ENCODE measurements around the gene ITIH1.

The ITIH1 gene

GRCh38 chr3:52790741-52791140, 13.3 kb downstream of the ITIH1 start:
- DNase-seq (ENCODE audit: low spot score): no peak

GRCh38 chr3:52791366-52791765, 14.0 kb downstream of the ITIH1 start:
- DNase-seq (ENCODE audit: low spot score): no peak

DNA sequence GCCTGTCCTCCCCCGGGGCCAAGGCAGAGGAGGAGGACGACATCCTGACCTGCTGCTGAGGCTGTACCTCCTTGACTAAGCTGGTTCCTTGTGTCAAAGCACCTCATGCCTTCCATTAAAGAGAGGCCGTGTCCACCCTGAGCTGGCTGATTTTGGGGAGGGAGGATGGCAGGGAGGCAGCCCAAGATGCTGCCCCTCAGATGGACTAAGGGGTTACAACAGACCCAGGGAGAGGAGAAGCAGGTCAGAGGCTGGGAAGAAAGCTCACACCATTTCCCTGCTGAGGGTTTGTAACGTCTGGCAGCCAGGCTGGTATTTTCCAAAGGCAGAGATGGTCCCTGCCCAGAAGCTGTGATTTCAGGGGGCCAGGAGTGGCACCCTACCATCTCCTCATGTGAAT, 14.5 kb downstream of the ITIH1 start:
- no peak for DNase-seq (ENCODE audit: low spot score)

DNA sequence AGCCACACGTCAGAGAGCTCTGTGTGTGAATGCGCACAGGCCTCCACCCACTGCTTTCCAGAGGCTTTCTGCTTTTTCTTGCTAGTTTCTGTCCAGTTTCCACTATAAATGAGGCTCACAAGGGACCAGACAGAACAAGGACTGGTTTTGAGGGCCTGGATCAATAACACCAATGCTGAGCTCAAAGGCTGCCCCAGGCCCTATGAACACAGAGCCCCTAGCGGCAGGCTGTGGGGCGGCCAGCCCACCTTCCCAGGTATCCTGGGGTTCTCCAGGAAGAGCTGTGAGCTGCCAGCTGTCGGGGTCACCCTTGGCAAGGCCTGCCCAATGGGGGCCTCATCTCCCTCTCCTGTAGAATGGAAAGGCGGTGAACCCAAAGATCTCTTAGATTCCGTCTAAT, 15.0 kb downstream of the ITIH1 start:
- no peak for DNase-seq (ENCODE audit: low spot score)

GRCh38 chr3:52792961-52793695, 15.7 kb downstream of the ITIH1 start:
- DNase-seq (ENCODE audit: low spot score): no peak

DNA sequence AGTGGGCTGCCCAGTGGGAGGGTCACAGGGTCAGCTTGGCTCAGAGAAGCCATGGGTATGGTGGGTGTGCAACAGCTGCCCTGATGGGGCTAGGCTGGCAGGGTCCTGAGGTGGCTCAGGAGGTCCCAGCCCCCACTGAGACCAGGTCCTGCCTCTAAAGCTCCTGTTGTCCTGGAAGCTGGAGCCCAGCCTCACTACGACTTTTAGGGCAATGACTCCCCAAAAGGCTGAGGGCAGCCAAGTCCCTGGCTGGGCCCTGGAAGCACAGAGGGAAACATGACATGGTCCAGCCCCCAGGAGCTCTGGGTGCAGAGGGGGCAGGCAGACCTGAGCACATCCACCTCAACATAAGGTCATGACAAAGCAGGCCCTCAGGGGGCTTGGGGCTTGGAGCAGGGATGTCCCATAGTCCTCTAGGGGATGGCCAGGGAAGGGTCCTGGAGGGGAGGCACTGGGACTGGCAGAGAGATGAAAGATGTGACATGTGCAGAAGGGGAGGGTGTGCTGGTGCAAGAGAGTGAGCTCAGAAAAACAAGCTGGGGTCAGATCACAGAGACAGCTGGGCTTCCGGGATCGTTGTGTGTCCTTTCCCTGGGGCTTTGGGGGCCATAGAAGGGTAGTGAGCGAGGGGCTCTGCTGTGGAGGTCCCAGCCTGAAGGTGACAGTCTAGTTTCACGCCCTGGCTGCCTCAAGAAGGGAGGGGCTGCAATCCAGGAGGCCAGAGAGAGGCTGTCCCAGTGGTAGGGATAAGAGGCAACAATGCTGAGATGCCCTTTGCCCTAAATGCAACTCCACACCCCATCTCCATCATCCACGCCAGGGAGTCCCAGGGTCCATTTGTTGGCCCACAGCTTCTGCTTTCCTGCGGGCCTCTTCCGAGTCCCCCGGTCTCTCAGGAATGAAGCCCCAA, 16.6 kb downstream of the ITIH1 start:
- DNase-seq (ENCODE audit: low spot score): no peak

DNA sequence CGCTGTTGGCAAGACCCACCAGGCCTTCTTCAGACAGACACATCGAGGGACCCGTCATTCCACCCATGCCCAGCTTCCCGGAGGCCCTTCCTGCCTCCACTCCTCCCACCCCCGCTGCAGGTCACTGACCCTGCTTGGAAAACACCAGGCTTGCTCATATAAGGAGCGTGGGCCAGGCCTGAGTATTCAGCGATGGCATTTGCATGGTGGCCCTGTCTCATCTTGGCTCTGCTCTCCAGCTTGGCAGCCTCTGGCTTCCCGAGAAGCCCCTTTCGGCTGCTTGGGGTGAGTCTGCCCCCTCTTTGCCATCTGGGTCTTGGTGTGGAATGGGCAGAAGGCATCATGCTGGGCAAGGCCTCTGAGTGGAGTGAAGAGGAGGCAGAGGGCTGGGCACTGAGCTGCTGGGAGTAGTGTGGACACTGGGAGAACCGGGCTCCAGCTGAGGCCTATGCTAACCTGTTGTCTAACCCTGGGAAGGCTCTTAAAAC, 17.3 kb downstream of the ITIH1 start, which contains the start of gene ITIH3:
TSS of gene ITIH3 (plus strand) at position 185 of the 488 bp plus-strand sequence. CDS start at position 193, 8 bp downstream.
- no peak for DNase-seq (ENCODE audit: low spot score)

DNA sequence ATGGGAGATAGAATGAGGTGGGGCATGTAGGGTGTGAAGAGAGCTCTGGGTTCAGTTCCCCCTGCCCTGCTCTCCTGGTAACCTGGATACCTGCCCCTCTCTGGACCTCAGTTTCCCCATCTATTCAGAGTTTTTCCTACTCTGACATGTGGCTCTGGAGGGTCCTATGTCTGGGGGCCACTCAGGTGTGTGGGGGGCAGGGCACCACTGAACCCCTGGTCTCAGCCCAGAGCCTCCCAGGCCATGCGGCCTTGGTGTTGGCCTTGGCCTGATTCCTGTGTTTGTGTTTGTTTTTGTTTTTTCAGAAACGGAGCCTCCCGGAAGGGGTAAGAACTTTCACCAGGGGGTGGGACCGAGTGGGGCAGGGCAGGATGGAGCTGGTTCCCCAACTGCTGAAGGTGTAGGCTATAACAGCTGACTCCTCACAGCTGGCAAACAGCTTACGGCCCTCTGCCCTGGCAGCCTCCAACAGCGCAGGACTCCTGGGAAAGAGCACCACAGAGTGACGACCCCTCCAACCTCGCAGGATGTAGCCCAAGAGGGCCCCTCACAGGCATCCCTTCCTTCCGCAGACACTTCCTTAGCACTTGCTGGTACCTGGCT, 18.0 kb downstream of the ITIH1 start:
- DNase-seq (ENCODE audit: low spot score): no peak

DNA sequence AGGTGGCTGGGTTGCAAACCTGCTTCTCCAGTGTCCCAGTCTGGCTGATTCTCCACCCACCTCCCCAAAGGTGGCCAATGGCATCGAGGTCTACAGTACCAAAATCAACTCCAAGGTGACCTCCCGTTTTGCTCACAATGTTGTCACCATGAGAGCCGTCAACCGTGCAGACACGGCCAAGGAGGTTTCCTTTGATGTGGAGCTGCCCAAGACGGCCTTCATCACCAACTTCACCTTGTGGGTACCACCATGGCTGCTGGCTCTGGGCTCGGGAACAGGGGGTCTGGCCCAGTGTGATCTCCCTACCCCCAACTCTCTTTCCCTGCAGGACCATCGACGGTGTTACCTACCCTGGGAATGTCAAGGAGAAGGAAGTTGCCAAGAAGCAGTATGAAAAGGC, 19.0 kb downstream of the ITIH1 start:
- DNase-seq (ENCODE audit: low spot score): no peak

DNA sequence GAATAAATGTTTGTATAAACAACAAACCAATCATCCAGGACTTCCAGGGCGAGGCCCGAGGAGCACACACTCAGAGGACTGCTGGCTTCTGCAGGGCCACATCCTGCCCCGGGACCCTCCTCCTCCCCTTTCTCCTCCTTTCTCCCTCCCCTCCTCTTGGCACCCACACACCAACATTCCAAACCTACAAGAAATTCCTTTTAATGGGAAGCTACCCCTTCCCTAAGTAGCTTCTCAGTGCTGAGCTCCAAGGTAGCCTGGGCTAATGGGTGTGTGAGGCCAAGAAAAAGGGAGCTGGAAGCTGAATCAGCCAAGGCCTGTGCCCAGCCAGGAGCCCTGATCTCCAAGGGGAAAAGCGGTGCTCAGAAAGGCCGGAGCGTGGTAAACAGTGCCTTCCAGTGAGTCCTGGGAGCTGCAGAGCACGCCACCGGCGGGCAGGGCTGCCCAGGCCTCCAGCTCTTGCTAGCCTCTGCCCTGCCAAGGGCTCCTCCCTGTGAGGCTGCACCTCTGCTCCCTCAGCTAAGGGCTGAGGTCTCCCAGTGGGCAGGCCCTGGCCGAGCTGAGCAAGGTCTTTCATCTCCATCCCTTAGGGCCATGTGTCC, 21.1 kb downstream of the ITIH1 start:
- DNase-seq (ENCODE audit: low spot score): no peak

GRCh38 chr3:52798978-52799476, 21.6 kb downstream of the ITIH1 start:
- peak; percentile 22 for DNase-seq (ENCODE audit: low spot score)

- no peak for DNase-seq (ENCODE audit: low spot score)
Measured at GRCh38 chr3:52800079-52800478, 22.7 kb downstream of the ITIH1 start.

DNA sequence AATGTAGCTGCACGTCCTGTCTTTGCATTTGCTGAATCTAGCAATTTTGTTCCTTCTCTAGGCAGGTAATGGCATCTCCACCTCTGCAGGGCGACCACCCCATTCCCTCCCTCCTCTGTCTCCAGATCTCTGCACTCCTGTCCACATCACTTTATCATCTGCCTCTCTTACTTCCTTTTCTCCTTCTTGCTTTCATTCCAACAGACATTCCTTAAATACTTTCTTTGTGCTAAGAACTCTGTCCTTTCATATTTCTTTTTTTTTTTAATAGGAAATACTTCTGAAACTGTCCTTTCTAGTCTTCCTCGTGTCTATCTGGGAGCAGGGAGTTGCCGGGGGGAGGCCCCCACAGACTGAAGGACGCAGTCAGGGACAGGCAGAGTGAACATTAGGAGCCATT, 24.4 kb downstream of the ITIH1 start:
- DNase-seq (ENCODE audit: low spot score): no peak

DNA sequence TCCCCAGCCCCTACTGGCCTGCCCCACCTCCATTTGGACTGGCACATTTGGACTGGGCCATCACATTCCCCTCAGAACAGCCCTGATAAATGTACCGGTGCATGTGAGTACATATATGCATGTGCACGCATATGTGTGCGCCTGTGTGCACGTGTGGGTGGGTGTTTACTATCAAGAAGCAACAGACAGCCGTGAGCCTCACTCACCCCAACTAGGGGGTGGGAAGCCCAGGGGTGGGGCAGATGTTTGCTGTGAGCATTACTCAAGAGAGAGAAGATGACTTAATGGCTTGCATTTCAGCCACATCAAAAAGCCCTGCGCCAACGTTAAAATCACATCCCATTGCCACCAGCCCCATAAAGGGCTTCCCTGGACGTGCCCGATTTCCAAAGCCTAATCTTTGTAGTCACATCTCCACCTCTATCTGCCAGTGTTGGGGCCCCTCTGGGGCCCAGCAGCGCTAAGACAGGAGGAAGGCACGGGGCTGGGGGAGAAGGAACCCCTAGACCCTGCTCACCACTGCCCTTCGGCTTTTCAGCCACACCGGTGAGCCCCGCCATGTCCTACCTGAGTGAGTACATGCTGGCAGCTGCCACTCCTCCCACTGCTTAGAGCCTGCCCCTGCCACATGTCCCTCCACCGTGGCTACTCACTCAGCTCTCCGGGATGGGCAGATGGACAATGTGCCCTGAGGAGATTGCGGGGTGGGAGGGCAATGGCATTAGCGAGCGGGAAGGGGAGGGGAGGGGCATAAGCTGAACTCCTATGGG, 28.1 kb downstream of the ITIH1 start:
- no peak for DNase-seq (ENCODE audit: low spot score)

GRCh38 chr3:52809149-52809548, 31.8 kb downstream of the ITIH1 start:
- no peak for DNase-seq (ENCODE audit: low spot score)

DNA sequence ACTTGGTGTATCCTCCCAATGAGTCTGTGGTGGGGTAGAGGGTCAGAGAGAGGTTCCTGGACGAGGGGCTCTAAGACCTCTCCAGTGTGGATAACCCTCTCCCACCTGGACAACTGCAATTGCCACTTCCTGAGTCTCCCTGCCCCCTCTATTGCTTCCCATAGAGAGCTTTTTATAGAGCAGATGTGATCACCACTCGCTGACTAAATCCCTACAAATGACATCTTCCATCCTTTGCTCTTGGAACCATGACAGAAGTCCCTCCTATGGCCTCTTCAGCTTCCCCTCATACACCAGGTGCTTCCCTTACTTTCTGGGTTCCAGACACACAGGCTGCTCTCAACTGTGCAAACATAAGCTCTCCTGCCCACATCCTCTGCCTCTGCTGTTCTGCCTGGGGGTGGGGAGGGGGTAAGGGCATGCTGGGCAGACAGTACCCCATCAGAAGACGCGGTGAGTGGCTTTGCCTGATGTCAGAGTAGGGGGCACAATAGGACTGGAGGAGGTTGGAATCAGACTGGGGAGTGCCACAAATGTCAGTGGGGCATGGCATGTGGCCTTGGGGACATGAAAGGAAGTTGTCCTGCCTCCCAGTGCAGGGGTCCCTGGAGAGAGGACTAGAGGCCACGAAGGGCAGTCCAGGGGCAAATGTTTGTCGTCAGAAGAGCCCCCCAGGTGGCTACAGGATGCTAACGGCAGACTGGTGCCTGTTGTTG, 32.4 kb downstream of the ITIH1 start:
- DNase-seq (ENCODE audit: low spot score): no peak

DNA sequence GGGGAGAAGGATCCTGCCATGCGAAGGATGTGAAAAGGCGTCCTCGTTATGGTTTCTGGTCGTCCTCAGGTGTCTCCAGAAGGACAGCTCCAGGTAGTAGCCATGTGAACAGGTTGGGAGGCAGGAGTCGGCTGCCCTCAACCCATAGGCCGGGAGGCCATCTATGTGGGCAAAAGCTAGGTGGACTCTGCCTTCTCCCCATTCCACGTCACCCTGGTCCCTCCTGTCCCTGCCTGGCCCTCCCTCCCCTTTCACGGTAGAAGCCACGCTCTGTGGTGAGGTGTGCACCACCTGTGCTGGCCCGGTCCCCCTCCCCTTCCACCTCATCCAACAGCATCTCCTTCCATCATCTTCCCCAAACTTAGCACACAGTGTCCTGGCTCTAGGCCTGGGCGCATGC, 33.5 kb downstream of the ITIH1 start:
- no peak for DNase-seq (ENCODE audit: low spot score)

DNA sequence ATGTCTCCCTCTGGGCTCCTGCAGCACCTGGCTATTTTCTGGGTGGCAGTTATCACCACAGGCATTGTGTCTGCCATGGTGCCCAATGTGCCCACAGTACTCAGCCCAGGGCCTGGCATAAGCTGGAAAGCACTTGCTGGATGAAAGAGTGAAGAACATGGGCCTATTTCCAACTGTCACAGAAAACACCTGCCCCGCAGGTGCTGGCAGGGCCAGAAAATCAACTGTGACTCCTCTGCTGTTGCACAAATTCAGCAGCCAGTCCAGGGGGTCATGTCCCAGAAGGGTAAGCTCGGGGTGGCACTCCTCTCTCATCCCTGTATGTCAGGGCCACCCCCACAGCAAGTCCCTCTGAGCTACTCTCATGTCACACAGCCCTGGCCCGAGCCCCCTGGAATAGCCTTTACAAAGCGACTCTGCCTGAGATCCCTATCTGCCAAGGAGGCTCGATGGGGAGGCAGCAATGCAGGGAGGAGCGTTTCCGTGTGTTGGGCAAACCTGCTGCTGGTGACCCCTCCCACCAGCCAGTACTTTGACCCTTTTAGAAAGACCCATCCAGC, 34.1 kb downstream of the ITIH1 start:
- DNase-seq (ENCODE audit: low spot score): no peak

DNA sequence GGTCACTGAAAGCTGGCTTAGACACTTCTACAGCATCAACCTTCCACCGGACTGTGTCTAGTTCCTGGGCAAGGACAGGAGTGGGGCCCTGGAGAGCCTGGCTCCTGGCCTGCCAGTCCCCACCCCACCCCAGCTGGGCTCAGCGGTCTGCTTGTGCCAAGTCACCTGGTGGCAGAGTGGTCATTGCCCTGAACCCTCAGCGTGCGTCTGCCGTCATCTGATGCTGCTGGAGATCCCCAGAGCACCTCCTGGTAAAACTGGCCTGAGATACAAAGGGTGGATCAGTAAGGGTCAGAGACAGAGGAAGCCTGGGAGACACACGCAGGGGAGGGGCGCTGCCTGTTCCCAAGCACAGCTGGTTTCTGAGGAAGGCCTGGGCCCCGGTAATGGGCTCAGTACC, 36.4 kb downstream of the ITIH1 start:
- no peak for DNase-seq (ENCODE audit: low spot score)

- no peak for DNase-seq (ENCODE audit: low spot score)
Measured at GRCh38 chr3:52816199-52816598, 38.8 kb downstream of the ITIH1 start.
